CMK (cell line): Measurements from ENCODE around the gene NDFIP1.

ENCODE experiments used
- DNase-seq: peaks from one replicate; pipeline ENCODE4 v3.0.0-alpha.2; 2010; ENCODE audit warnings: low read depth

The NDFIP1 gene

DNA sequence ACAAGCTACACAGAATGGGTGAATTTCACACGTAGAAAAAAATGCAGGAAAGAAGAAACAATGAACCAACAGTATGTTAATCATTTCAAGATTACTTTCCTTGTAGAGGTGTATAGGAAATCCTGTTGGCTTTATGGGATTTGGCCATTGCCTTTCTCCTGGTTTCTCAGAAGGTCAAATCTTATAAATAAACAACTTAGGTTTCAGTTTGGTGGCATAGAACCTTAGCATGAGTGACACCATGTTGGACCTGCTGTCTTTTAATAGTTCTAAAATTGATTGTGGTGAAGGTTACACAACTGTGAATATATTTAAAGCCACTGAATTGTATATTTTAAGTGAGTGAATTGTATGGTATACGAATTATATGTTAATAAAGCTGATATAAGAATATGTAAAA, 16.7 kb upstream of the NDFIP1 start:
- DNase-seq = no peak

DNA sequence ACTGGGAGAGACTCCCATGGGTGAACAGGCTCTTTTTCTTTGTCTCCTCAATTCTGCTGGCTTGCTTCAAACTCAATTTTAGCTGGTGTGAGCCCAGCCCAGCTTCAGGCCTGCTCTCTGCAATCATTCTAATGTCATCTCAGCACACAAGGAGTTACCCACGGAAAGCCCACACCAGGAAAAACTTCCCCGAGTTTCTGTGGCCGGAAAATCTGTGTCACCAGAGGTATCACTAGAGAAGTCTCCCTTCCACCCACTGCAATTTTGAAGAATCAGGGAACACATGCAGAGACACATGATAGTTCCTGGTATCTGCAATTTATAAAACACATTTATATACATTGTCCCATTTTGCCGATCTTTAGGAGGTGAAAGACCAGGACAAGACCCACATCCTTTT, 13.5 kb upstream of the NDFIP1 start:
- DNase-seq = no peak

DNA sequence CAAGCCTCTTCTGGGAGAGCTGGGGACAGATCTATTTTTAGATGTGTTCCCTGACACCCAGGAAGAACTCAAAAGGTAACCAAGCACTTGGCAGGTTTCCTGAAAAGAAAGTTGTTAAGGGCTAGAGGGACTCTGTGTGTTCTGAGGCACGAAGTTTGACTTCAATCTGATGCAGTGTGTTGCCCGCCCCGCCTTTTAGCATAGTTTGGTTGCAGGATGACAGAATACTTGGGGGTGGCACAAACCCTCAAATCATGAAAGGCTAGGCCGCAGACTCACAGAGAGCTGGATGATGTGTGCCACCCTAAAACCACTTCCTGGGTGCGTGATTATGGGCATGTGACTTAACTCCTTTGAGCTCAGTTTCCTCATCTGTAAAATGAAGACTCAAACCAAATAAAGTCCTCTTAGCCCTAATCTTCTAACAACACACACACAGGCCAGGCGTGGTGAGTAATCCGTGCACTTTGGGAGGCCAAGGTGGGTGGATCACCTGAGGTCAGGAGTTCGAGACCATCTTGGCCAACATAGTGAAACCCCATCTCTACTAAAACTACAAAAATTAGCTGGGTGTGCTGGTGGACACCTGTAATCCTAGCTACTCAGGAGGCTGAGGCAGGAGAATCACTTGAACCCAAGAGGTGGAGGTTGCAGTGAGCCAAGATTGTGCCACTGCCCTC, 12.8 kb upstream of the NDFIP1 start:
- DNase-seq = no peak

DNA sequence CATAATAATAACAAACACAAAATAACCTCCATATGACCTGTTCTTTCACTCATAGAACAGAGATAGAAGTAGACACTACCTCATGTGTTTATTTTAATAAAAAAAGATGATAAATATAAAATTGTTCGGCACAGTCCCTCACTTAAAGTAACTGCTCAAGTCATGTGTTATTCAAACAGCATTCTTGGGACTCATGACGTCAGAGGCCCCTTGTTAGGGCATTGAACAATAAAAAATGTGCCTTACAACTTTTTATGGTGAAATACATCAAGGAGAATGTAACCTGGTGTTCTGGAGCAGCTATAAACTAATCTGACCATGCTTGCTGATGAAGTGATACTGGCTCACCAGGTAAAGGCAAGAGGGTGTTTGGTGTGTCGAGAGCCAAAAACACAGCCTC, 12.2 kb upstream of the NDFIP1 start:
- no peak for DNase-seq

DNA sequence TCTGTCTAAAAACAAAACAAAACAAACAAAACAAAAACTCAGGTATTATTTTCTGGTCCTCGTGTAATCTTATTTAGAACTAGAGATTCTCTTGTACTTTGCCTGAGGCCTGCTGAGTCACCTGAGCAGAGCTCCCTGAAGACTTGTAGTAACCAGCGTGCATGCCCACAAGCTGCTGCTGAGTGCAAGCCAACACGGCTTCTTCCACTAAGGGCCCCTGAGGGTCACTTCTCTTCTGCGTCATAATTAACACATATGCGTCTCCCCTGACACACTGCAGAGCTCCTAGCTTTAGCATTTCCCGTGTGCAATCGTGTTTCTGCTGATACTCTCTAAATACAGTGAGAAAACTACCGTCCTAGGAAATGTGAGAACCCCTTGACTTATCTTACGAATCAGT, 10.9 kb upstream of the NDFIP1 start:
- no peak for DNase-seq

DNA sequence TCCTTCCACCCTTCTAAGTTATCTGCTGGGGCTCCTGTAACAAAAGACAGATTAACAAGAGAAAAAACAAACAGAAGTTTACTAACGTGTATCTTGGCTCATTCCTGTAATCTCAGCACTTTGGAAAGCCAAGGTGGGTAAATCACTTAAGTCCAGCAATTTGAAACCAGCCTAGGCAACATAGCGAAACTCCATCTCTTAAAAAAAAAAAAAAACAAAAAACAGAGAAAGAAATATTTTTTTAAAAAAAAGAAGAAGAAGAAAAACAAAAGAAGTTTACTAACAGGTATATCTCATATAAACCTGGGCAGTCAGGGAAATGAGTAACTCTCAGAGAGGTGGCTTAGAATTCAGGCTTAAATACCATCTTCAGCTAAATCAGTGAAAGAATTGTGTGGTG, 10.3 kb upstream of the NDFIP1 start:
- DNase-seq = no peak

DNA sequence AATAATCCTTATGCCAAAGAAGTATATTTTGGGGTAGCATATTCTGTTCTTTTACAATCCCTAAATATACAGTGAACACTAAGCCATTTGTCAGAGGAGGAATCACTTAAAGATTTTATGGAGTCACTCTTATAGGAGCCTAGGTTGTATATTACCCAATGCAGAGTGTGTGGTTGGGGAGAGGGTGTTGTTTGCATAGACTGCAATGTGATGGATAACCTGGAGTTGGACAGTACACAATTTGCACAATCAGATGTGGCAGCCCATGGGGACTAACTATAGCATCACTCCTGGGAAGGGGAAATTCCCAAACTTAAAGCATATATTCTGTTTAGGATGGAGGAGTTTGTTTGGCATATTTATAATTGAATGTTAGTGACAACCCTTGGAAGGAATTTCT, 9.6 kb upstream of the NDFIP1 start:
- no peak for DNase-seq

DNA sequence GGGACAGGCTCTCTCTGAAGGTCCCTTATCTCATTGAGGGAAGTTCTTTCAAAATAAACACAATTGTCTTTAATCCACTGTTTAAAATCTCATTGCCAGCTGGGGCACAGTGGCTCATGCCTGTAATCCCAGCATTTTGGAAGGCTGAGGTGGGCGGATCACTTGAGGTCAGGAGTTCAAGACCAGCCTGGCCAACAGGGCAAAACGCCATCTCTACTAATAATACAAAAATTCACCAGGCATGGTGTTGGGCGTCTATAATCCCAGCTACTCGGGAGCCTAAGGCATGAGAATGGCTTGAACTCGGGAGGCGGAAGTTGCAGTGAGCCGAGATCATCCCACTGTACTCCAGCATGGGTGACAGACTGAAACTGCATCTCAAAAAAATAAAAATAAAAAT, 8.3 kb upstream of the NDFIP1 start:
- DNase-seq = no peak

DNA sequence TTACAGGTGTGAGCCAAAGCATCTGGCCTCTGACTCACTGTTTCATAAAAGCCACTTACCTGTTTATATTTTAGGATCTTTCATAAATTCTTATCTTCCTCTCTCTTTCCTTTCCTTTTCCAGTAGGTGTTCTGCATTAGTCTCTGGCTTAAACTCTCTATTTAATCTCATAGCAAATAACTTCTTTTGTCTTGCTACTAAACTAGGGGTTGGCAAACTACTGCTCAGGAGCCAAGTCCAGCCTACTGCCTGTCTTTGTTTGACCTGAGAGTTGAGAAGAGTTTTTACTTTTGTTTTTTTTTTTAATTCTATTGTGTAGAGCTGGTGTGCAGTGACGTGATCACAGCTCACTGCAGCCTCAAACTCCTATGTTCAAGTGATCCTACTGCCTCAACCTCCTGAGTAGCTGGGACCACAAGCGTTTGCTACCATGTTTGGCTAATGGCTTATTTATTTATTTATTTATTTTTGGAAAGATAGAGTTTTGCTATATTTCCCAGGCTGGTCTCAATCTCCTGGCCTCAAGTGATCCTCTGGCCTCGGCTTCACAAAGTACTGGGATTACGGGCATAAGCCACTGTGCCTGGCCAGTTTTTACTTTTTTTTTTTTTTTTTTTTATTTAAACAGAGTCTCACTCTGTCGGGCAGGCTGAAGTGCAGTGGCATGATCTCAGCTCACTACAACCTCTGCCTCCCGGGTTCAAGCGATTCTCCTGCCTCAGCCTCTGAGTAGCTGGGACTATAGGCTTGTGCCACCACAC, 5.4 kb upstream of the NDFIP1 start:
- DNase-seq = no peak

DNA sequence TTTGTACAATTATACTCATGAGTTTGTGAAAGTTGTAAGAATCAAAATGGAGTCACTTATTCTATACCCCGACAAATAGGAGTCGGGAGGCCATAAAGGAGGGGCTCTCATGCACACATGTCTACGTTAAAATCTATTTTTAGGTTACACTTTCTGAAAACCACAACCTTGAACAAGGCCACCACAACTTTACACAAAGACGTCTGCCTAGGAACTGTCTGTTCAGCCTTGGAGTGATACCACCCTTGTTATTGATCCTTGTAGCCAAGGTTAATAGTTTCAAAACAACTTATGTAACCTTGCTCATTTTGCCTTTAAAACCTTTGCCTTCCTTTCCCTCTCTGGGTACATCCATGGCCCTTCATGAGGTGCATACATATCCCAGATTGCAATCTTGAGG, 4.1 kb upstream of the NDFIP1 start:
- DNase-seq = no peak

DNA sequence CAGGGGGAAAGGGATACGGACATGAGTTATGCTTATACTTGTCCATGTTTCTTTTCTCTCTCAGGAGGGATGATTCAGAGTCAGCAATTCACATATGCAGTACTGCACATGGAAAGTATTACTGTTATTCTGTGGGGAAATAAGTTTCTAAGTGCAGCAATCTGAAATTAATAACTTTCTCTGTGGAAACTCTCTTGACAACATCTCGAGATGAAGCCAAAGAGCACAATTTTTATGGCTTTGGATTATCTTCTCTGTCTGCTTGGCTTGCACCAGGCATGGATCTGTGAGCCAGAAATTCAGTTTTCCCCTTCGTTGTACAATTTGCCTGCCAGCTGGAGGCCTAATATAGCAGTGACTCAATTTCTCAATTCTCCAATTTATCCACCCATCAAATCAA, 2.5 kb upstream of the NDFIP1 start:
- DNase-seq = no peak

DNA sequence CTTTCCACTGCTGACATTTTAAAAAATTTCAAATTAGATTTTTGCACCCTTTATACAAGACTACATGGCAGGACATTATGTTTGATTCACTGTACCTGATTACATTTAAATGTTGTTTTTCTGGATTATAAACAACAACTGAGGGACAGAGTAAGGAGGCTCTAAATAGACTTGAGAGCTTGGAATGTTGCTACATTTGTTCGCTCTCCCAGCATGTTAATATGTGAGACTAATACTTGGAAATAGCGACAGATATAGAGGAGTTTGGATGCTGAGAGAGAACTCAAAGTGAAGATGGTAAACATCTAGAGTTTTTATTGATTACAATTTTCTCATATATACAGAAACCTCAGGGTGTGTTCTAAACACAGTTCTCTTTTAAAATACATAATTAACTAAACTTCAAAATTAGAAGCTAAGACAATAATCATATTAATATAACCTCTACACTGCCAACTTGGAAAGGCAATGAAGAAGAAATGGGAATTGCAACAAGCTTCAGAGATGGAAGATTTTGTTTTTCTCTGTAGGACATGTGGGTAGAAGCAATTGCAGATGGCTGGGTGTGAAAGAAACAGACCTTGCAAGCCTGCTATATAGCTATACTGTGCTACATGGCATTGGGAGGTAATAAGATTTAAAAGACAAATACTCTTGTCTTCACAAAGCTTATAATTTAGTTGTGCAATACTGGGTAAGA, 1.4 kb upstream of the NDFIP1 start:
- no peak for DNase-seq

DNA sequence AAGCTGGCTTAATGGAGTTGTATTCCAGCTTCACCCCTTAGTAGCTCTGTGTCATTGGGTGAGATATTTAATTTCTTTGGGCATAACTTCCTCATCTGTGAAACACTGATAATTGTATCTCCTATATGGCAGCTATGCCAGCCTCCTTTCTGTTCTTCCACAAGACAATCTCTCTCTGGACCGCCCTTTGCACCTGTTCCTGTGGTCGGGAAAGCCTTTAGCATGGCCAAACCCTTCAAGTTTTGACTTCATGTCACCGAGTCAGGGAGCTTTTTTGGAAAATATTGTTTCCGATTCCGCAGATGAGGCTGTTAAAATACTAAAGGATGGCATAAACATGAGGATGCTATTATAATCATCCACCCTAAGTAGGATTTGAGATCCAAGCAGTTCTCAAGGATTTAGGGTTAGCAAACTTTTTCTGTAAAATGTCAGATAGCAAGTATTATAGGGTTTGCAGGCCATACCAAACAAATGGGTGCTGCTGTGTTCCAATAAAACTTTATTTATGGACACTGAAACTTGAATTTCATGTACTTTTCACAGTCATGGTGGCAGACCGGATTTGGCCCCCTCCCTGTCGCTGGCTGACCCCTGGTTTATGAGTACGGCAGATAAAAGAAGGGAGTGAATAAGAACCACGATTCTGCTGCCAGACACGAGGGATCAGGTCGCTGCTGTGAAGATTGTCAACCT, 695 bp upstream of the NDFIP1 start:
- DNase-seq = peak; percentile 33

DNA sequence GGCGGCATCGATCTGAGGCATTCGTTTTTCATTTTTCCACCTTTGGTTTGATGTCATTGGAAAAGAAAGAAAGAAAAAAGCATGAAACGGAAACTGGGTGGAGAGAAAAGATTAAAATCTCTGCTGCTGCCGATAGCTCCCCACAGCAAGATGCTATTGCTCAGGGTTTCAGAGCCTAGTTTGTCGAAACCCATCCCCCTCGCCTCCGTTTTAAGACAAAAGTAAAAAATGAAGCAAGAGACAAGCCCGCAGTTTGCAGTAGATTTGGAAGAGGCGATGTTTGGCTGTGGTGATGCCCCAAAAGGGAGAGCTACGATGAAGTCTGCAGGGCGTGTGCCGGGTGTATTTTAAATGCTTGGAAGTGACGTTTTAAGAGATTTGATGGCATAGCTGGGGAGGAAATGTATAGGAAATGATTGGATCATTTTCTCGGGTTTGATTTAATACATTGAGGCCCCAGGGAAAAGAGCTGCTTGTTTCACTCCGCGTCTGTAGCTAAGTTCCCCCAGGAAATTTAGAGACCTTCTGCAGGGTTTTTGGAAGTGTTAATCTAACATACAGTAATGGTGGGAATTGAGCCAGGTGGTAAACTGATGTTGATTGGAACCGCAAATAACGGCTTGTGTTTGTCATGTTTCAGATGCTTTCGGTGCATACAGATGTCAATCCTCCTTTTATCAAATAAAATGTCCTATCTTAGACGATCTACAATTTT, 909 bp downstream of the NDFIP1 start:
- DNase-seq = no peak

DNA sequence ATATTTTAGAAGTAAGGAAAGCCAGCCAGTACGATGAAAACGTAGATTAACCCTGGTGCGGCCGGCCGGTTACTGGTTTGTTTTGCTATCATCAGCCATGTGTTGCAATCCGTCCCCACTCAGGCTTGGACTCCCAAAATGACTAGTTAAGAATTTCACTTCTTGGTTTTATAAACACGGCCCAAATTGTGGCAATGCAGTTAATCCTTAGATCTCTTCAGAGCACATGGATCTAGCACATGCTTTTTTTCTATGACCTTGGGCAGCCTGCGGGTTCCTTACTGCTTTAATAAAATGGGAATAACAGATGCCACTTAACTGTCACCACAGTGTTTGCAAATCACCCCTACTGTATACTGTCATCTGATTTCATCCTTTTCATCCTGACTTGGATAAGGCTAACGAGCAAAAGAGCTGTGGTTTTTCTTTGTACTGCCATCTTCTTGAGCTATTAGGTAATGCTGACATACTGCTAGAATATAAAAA, 1.5 kb downstream of the NDFIP1 start:
- no peak for DNase-seq

DNA sequence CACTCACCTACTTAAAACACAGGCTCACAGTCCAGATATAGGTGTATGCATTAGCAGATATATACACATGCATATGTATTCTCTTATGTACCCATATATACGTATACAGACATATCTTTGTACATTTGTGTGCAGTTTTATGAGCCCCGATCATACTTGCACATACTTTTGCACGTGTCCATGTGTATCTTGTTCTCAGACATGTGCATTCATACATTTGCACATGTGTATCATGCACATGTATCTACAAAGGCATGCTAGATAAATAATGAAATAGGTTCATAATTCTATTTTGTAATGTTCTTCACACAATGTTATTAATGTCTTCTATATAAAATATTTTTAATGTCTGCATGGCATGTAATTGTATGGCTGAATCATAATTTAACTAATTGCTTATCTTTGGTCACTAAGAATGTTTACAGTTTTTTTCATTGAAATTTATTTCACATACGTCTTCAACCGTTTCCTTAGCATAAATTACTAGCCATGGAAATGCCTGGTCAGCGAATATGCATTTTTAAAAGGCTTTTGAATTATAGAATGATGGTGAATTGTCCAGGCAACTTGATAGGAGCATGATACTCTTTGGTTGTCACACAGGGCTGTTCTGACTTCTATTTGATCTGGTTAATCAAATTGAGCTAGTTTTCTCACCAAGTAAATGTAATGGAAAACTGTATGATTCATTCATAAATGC, 2.6 kb downstream of the NDFIP1 start:
- no peak for DNase-seq

DNA sequence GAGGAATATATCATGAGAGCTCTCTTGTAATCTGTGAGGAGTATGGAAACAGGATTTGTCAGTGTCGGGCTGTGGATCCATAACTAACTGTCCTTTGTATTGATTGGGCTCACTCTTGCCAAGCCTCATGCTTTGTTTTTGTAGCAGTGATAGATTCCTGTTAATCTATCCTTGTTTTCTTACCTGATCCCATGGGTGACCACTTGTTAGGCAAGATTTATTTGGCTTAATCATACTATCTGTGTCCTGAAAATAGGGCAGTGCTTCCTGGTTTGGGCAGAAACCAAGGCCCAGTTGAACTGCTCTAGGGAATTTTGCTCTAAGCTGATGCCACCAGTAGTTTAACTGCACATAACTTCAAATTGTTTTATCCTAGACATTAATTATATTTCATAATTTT, 6.1 kb downstream of the NDFIP1 start:
- DNase-seq = no peak

DNA sequence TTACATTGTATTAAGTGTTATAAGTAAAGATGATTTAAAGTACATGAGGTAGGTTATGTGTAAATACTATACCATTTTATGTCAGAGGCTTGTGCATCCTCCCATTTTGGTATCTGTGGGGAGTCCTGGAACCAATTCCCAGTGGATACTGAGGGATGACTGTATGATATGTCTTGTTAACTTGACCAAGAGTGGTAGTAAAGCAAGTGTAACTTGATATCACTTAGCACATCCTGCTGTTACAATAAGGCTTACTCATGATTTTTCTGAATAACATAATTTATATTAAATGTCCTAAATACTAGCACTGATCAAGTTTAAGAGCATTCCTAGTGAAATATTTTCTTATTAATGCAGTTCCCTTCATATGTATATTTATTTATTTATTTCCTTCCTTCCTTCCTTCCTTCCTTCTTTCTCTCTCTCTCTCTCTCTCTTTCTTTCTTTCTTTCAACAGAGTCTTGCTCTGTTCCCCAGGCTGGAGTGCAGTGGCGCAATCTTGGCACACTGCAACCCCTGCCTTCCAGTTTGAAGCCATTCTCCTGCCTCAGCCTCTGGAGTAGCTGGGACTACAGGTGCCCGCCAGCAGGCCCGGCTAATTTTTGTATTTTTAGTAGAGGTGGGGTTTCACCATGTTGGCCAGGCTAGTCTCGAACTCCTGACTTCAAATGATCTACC, 7.5 kb downstream of the NDFIP1 start:
- no peak for DNase-seq

DNA sequence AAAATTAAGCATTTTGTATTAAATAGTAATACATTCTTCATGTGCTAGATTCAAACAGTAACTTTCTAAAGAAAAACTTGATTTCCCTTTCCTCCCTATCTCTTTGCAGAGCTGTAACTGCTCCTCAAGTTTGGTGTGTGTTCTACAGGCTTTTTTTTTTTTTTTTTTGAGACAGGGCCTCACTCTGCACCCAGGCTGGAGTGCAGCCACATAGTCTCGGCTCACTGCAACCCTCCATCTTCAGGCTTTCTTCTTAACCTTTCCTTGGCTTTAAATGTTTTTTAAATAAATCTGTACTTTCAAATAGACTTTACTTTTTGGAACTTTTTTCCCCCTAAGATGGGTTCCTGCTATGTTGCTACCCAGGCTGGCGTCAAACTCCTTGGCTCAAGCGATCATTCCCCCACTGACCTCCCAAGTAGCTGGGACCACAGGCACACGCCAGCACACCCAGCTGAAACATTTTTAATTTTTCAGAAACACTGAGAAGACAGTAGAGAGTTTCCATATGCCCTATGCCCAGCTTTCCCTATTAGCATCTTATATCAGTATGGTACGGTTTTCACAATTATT, 9.1 kb downstream of the NDFIP1 start:
- no peak for DNase-seq

DNA sequence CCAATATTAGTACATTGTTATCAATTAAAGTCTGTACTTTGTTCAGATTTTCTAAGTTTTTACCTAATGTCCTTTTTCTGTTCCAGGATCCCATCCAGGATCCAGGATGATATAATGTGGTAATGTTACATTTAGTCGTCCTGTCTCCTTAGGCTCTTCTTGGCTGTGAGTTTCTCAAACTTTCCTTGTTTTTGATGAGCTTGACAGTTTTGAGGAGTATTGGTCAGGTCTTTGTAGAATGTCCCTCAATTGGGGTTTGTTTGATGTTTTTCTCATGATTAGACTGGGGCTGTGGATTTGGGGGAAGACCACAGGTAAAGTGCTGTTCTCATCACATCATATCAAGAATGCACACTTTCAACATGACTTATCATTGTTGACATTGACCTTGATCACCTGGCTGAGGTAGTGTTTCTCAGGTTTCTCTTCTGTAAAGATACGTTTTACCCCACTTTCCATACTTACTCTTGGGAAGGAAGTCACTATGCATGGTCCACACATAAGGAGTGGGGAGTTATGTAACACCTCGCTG, 9.6 kb downstream of the NDFIP1 start:
- DNase-seq = no peak
